RWPE1 (cell line): ENCODE measurements around the gene ACVRL1.

Experiments
- CTCF ChIA-PET: fragments of 350-600 bp; sonication (Branson Sonifier 250); formaldehyde crosslinking; extraction: SDS; loops from one replicate; lab custom pipeline; 2021; lab: Yijun Ruan, JAX
- POLR2A ChIA-PET: fragments of 400-600 bp; formaldehyde crosslinking; extraction: SDS; loops from one replicate; lab custom pipeline; 2020; ENCODE audit warnings: antibody characterized with exemption; ENCODE audit not compliant: low non-redundant PET; lab: Yijun Ruan, JAX
- DNase-seq: peaks from one replicate; pipeline ENCODE4 v3.0.0; 2012; ENCODE audit warnings: low spot score
- H3K27ac ChIP-seq: fragments of 450-650 bp; 2 replicates; pipeline ENCODE4 v1.5.1; 2017
- CTCF ChIP-seq: fragments of 450-650 bp; conservative IDR thresholded peaks from 2 replicates; pipeline ENCODE4 v1.5.1; 2017; ENCODE audit warnings: low read depth, mild to moderate bottlenecking

The ACVRL1 gene

GRCh38 chr12:51873251-51873994 lies 33.9 kb upstream of the ACVRL1 start:
- ChIA-PET CTCF (no interaction called here), POLR2A (no interaction called here)
- no peak for DNase-seq
- no peak for TF ChIP-seq CTCF
- H3K27ac ChIP-seq: no peak overlapping the region

DNA sequence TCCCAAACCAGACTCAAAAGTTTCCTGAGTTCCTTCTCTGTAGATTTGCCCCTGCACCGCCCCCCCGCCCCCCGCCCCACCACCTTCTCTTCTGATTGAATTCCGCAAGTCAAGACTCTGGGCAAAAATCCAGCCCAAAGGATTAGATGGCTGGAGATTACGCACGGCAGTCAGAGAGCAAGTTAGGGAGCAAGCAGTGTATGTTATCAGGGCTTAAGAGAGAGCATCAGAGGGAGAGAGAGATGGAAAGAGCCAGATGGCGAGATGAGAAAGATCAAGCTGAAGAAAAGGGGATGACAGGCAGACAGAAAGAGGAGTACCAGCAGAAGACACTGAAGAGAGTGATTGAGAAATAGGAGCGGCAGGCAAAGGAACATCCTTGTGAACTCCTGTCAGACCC lies 33.3 kb upstream of the ACVRL1 start:
- POLR2A ChIA-PET: no interaction called here
- no peak overlapping the region for H3K27ac ChIP-seq
- no peak for TF ChIP-seq CTCF
- DNase-seq: no peak
- CTCF ChIA-PET: no interaction called here

- ChIA-PET CTCF (interaction anchor here (0.6 to 1.5 kb wide), 4 partner anchors 8 to 220 kb away, joined by 3 to 6 read pairs (median 4); no protein-coding TSS in a partner anchor), POLR2A (no interaction called here)
- DNase-seq: no peak
- TF ChIP-seq CTCF: no peak
- no peak overlapping the region for H3K27ac ChIP-seq
Measured at GRCh38 chr12:51874486-51874885, 32.8 kb upstream of the ACVRL1 start.

DNA sequence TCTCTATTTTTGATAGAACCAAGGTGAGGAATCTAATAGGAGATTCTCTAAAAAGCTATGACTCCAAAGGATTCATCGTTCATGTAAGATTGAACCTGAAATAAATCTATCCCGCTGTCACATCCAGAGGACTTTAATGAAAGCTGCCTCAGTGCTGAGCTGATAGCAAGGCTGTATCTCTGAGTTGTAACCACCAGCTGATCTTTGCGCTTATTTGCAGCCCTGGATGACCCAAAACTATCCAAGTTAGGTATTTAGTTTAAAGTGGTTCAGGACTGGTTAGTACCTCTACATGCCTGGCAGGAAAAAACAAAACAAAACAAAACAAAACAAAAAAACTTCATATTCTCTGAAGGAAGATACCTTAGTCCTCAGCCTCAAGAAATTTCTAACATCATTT lies 28.2 kb upstream of the ACVRL1 start:
- no peak for DNase-seq
- CTCF ChIA-PET: no interaction called here
- POLR2A ChIA-PET: interaction anchor here (0.5 kb wide), 1 partner anchor 24 kb away, joined by 3 read pairs; no protein-coding TSS in a partner anchor
- no peak for TF ChIP-seq CTCF
- no peak overlapping the region for H3K27ac ChIP-seq

DNA sequence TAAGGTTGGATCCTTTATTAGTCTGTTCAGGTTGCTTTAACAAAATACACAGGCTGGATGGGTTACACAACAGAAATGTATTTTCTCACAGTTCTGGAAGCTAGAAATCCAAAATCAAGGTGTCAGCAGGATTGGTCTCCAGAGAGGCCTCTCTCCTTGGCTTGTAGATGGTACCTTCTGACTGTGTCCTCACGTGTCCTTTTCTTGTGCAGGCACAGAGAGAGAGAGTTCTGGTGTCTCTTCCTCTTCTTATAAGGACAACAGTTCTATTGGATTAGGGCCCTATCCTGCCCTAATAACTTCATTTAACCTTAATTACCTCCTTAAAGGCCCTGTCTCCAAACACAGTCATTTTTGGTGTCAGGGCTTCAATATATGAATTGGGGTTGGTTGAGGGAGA lies 24.0 kb upstream of the ACVRL1 start:
- DNase-seq: no peak
- ChIA-PET POLR2A (no interaction called here), CTCF (no interaction called here)
- TF ChIP-seq CTCF: no peak
- H3K27ac ChIP-seq: no peak overlapping the region

GRCh38 chr12:51883998-51884675 lies 23.2 kb upstream of the ACVRL1 start:
- ChIA-PET POLR2A (no interaction called here), CTCF (no interaction called here)
- no peak for DNase-seq
- no peak for TF ChIP-seq CTCF
- no peak overlapping the region for H3K27ac ChIP-seq
